ENCODE measurements around the gene CXCL1.

The CXCL1 gene

DNA sequence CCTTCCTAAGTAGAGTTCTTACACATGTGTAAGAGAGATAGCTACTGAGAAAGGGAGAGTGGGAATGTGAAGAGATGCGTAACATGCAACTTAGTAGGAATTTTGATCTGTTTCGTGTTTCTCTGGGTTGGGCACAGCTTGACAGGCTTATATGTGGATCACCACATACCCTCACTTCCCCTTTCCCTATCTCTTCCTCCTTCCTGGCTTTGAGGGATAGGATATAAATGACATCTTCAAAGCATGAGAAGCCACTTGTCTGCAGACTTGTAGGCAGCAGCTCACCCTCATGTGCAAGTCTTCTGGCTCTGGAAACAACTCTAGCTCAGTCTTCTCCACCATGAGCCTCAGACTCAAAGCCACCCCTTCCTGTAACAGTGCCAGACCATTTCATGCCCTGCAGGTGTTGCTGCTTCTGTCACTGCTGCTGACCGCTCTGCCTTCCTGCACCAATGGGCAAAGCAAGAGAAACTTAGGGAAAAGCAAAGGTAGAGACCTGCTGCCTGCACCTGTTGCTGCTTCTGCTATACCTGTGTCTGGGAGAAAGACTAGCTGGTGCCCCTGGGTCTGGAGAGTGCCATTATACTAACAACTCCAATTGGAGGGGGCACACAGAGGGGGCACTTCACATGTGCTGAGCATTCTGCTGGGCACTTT is 21.5 kb upstream of the CXCL1 start:
- DNase-seq (ENCODE audit: extremely low read depth, insufficient read length), result no peak
- H3K4me3 ChIP-seq (replicated peaks; ENCODE audit: low read depth, low read length), result no peak overlapping the region
- H3K36me3 ChIP-seq (ENCODE audit: control insufficient read depth, insufficient read depth, low read length), result no peaks in the 10 kb centered on the region
- no peaks in the 10 kb centered on the region for H3K27me3 ChIP-seq (replicated peaks; ENCODE audit: control insufficient read depth, insufficient read depth, low read length)
- TF ChIP-seq, protein P1, sequence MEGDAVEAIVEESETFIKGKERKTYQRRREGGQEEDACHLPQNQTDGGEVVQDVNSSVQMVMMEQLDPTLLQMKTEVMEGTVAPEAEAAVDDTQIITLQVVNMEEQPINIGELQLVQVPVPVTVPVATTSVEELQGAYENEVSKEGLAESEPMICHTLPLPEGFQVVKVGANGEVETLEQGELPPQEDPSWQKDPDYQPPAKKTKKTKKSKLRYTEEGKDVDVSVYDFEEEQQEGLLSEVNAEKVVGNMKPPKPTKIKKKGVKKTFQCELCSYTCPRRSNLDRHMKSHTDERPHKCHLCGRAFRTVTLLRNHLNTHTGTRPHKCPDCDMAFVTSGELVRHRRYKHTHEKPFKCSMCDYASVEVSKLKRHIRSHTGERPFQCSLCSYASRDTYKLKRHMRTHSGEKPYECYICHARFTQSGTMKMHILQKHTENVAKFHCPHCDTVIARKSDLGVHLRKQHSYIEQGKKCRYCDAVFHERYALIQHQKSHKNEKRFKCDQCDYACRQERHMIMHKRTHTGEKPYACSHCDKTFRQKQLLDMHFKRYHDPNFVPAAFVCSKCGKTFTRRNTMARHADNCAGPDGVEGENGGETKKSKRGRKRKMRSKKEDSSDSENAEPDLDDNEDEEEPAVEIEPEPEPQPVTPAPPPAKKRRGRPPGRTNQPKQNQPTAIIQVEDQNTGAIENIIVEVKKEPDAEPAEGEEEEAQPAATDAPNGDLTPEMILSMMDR (IDR thresholded peaks at IDR 0.05; ENCODE audit: insufficient read depth, low read length, poor library complexity, severe bottlenecking), result no peak

DNA sequence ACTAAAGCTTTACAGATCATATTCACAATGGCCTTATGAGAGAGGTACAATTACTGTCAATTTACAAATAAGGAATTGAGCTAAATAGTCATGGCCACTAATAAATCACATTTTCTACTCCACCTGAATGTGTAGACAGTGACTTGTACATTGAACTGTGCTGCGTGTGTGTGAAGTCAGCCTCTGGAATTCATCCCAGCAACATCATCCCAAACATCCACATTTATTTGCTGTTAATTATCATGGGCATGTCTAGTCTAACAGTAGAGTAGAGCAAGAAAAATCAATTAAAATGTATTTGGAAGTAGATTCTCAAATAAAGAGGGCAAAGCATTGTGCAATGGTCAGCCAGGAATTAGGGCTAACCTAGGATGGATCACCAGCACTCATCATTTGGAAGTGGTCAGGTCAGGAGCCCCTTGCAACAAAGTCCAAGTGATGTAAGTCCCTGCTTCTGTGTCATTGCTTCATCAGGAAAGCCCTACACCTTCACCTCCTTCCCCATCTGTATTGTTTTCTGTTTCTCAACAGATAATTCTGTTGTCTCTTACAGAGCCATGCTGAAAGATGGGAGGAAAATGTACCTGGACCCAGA is 20.9 kb upstream of the CXCL1 start:
- TF ChIP-seq, protein P1 (IDR thresholded peaks at IDR 0.05; ENCODE audit: insufficient read depth, low read length, poor library complexity, severe bottlenecking), result no peak
- no peaks in the 10 kb centered on the region for H3K36me3 ChIP-seq (ENCODE audit: control insufficient read depth, insufficient read depth, low read length)
- no peaks in the 10 kb centered on the region for H3K27me3 ChIP-seq (replicated peaks; ENCODE audit: control insufficient read depth, insufficient read depth, low read length)
- DNase-seq (ENCODE audit: extremely low read depth, insufficient read length), result no peak
- H3K4me3 ChIP-seq (replicated peaks; ENCODE audit: low read depth, low read length), result no peak overlapping the region

DNA sequence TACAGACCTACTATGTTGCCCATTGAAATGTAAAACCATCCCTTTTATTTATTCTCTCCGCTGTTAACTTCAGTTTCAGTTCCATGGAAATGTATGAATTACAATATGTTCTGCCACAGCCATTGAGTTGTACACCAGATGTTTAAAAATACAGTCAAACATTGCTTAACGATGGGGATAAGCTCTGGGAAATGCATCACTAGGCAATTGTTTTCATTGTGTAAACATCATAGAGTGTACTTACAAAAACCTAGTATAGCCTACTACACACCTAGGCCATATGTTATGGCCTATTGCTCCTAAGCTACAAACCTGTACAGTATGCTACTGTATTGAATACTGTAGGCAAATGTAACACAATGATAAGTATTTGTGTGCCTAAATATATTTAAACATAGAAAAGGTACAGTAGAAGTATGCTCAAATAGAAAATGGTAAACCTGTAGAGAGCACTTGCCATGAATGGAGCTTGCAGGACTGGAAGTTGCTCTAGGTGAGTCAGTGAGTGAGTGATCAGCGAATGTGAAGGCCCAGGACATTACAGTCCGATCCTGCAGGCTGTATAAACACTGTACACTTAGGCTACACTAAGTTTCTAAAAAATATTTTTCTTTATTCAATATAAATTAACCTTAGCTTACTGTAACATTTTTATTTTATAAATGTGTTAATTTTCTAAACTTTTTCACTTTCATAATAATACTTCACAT is 18.8 kb upstream of the CXCL1 start:
- no peak for DNase-seq (ENCODE audit: extremely low read depth, insufficient read length)
- TF ChIP-seq, protein P1 (IDR thresholded peaks at IDR 0.05; ENCODE audit: insufficient read depth, low read length, poor library complexity, severe bottlenecking), result no peak
- no peaks in the 10 kb centered on the region for H3K27me3 ChIP-seq (replicated peaks; ENCODE audit: control insufficient read depth, insufficient read depth, low read length)
- no peaks in the 10 kb centered on the region for H3K36me3 ChIP-seq (ENCODE audit: control insufficient read depth, insufficient read depth, low read length)
- no peak overlapping the region for H3K4me3 ChIP-seq (replicated peaks; ENCODE audit: low read depth, low read length)

DNA sequence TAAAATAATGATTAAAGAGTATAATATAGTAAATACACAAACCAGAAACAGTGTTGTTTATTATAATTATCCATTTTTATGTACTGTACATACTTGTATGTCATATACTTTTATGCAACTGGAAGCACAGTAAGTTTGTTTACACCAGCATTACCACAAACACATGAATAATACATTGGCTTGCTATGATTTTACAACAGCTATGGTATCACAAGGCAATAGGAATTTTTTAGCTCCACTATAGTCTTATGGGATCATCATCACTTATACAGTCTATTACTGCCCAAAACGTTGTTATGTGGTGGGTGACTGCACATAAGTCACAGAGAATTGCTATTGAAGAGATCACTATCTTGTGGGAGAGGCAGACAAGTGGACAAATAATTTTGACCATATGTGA is 17.9 kb upstream of the CXCL1 start:
- no peak for DNase-seq (ENCODE audit: extremely low read depth, insufficient read length)
- TF ChIP-seq, protein P1 (IDR thresholded peaks at IDR 0.05; ENCODE audit: insufficient read depth, low read length, poor library complexity, severe bottlenecking), result no peak
- no peaks in the 10 kb centered on the region for H3K36me3 ChIP-seq (ENCODE audit: control insufficient read depth, insufficient read depth, low read length)
- H3K27me3 ChIP-seq (replicated peaks; ENCODE audit: control insufficient read depth, insufficient read depth, low read length), result no peaks in the 10 kb centered on the region
- no peak overlapping the region for H3K4me3 ChIP-seq (replicated peaks; ENCODE audit: low read depth, low read length)

DNA sequence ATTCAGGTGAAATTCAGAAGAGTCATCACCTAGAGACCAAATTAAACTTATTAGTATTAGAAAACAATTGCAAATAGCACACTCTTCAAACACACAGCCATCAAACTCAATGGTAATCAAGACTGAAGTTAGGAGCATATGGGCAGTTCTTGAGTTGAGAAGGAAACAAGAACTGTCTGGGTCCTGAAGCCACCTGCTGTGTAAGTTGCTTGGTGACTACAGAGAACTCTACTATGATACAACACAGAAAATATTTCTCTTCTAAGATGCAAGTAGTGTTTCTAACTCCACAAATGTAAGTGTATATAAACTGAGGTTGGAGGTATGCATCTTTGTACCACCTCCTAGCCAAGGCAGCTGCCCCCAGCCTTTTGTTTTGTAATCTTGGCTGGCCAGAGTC is 16.4 kb upstream of the CXCL1 start:
- Histone ChIP-seq H3K4me3 (replicated peaks; ENCODE audit: low read depth, low read length) (no peak overlapping the region), H3K27me3 (replicated peaks; ENCODE audit: control insufficient read depth, insufficient read depth, low read length) (no peaks in the 10 kb centered on the region), H3K36me3 (ENCODE audit: control insufficient read depth, insufficient read depth, low read length) (no peaks in the 10 kb centered on the region)
- DNase-seq (ENCODE audit: extremely low read depth, insufficient read length), result no peak
- TF ChIP-seq, protein P1 (IDR thresholded peaks at IDR 0.05; ENCODE audit: insufficient read depth, low read length, poor library complexity, severe bottlenecking), result no peak
